UCSD-AML1 (cell line): Measurements from ENCODE around the gene RRAS.

Experiments
- DNase-seq: peaks from one replicate; lab custom pipeline; 2025; ENCODE audit not compliant: unreplicated experiment; lab: John Stamatoyannopoulos, UW

RRAS gene

GRCh38 chr19:49595819-49596404 is 44.0 kb downstream of the RRAS start:
- no peak for DNase-seq

- no peak for DNase-seq
Measured at GRCh38 chr19:49594993-49595818, 44.7 kb downstream of the RRAS start.

GRCh38 chr19:49594157-49594992 is 45.6 kb downstream of the RRAS start:
- no peak for DNase-seq

- peak; percentile 22 for DNase-seq
Measured at GRCh38 chr19:49593233-49594113, 46.5 kb downstream of the RRAS start.

GRCh38 chr19:49592486-49593232 is 47.3 kb downstream of the RRAS start:
- no peak for DNase-seq

- peak; percentile 55 for DNase-seq
Measured at GRCh38 chr19:49591731-49592485, 48.0 kb downstream of the RRAS start.

- DNase-seq: peak; percentile 70
Measured at GRCh38 chr19:49590971-49591730, 48.8 kb downstream of the RRAS start, which contains the start of gene PRR12. TSS of gene PRR12 (plus strand) at chr19:49591182. CDS start at chr19:49591655, 473 bp downstream.

- DNase-seq: peak; percentile 97
Measured at GRCh38 chr19:49590071-49590970, 49.6 kb downstream of the RRAS start.

GRCh38 chr19:49589502-49589905 is 50.4 kb downstream of the RRAS start:
- no peak for DNase-seq

- DNase-seq: no peak
Measured at GRCh38 chr19:49588365-49589122, 51.4 kb downstream of the RRAS start.

- no peak for DNase-seq
Measured at GRCh38 chr19:49587227-49587626, 52.7 kb downstream of the RRAS start.
